ENCODE measurements around the gene CPXM2.

CPXM2 gene

GRCh38 chr10:123882177-123882576 is 9.4 kb downstream of the CPXM2 start:
- no peak for DNase-seq (ENCODE audit: low read depth in 2 of 2)
- no peak for TF ChIP-seq CTCF (IDR thresholded peaks at IDR 0.05; ENCODE audit: low read depth, low read length)

GRCh38 chr10:123879606-123880257 is 11.9 kb downstream of the CPXM2 start:
- TF ChIP-seq CTCF (IDR thresholded peaks at IDR 0.05; ENCODE audit: low read depth, low read length) = no peak
- DNase-seq (ENCODE audit: low read depth in 2 of 2) = no peak
- H3K4me3 ChIP-seq (replicated peaks in 1 of 2; ENCODE audit: low read depth in 2 of 2, low read length in 2 of 2) = no peak overlapping the region

More at GRCh38 chr10:123882177-123882576, 9.4 kb downstream of the CPXM2 start:
- H3K4me3 ChIP-seq (replicated peaks in 1 of 2; ENCODE audit: low read depth in 2 of 2, low read length in 2 of 2) = no peak overlapping the region

GRCh38 chr10:123878666-123879303 is 12.8 kb downstream of the CPXM2 start:
- no peak for DNase-seq (ENCODE audit: low read depth in 2 of 2)
- TF ChIP-seq CTCF (IDR thresholded peaks at IDR 0.05; ENCODE audit: low read depth, low read length) = no peak

GRCh38 chr10:123870260-123870659 is 21.3 kb downstream of the CPXM2 start:
- TF ChIP-seq CTCF (IDR thresholded peaks at IDR 0.05; ENCODE audit: low read depth, low read length) = no peak
- DNase-seq (ENCODE audit: low read depth in 2 of 2) = no peak
- H3K4me3 ChIP-seq (replicated peaks in 1 of 2; ENCODE audit: low read depth in 2 of 2, low read length in 2 of 2) = no peak overlapping the region

More at GRCh38 chr10:123878666-123879303, 12.8 kb downstream of the CPXM2 start:
- H3K4me3 ChIP-seq (replicated peaks in 1 of 2; ENCODE audit: low read depth in 2 of 2, low read length in 2 of 2) = no peak overlapping the region

GRCh38 chr10:123869020-123869414 is 22.6 kb downstream of the CPXM2 start:
- no peak overlapping the region for H3K4me3 ChIP-seq (replicated peaks in 1 of 2; ENCODE audit: low read depth in 2 of 2, low read length in 2 of 2)
- DNase-seq (ENCODE audit: low read depth in 2 of 2) = no peak
- no peak for TF ChIP-seq CTCF (IDR thresholded peaks at IDR 0.05; ENCODE audit: low read depth, low read length)

GRCh38 chr10:123868038-123869019 is 23.3 kb downstream of the CPXM2 start:
- H3K4me3 ChIP-seq (replicated peaks in 1 of 2; ENCODE audit: low read depth in 2 of 2, low read length in 2 of 2) = no peak overlapping the region
- no peak for DNase-seq (ENCODE audit: low read depth in 2 of 2)
- no peak for TF ChIP-seq CTCF (IDR thresholded peaks at IDR 0.05; ENCODE audit: low read depth, low read length)

Measured in cardiac fibroblast (primary cell).